Measurements from ENCODE around the gene NOD1.

NOD1 gene

DNA sequence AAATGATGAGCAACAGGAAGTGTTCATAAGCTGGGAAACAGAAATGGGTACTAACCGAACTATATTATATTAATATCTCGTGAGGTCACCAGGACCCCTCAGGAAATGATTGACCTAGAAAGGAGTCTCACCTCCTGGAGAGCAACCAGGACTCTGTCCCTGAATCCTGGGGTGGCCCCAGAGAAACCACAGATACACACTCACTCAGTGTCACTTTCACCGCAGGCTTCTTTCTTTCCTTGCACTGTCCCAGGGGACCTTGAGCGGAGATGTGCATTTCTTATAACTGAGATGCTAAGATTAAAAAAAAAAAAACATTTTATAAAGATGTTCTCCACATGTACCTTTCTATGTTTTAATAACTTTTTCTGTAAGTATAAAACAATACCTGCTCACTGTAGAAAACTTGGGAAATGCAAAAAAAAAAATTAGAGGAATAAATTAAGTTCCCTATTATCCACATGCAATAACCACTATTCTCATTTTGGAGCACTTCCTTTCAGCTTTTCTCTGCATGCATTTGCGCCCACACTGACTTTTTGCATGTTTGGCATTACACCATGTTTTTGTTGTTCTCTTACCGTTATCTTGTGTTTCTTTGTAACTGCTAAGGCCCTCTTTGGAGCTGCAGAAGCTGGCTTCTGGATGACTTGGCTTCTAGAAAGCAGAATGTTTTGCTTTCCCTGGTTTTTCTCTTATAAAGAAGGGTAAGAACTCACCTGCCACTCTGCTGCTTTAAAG is 15.0 kb downstream of the NOD1 start:
- Histone ChIP-seq H3K27ac (ENCODE audit: low read depth in 2 of 2, low read length in 2 of 2) (no peak overlapping the region), H3K9ac (ENCODE audit: low read depth in 1 of 2, low read length in 2 of 2) (peak overlapping the region in 1 of 2 donors; percentile 15)

DNA sequence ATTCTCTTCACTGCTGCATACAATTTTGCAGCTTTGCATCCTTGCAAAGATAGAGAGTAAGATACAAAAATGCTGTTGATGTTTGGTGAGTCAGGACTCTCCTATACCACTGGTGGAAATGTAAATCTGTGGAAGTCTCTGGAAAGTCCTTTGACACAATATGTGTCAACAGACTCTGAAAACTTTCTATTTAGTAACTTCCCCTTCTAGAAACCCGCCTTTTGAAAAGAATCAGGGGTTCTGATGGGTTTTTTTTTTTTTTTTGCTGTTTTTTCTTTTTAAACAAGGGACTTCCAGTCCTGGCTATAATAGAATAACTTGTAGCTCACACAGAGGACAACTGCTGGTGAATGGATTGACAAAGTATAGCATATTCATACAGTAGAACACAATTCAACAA is 16.4 kb downstream of the NOD1 start:
- peaks cover 24 to 28% of the 10 kb centered on the region in 2 donors for H3K4me1 ChIP-seq (ENCODE audit: control insufficient read depth in 2 of 2, insufficient read depth in 2 of 2, low read length in 2 of 2)
- no peak overlapping the region for H3K4me3 ChIP-seq (ENCODE audit: low read length in 2 of 2)
- H3K9me3 ChIP-seq (ENCODE audit: control insufficient read depth in 2 of 2, low read length in 2 of 2), result no peaks in the 10 kb centered on the region
- no peak overlapping the region for H3K27ac ChIP-seq (ENCODE audit: low read depth in 2 of 2, low read length in 2 of 2)
- H3K36me3 ChIP-seq (ENCODE audit: control insufficient read depth in 2 of 2, insufficient read depth in 2 of 2, low read length in 2 of 2), result no peaks in the 10 kb centered on the region
- no peak overlapping the region for H3K9ac ChIP-seq (ENCODE audit: low read depth in 1 of 2, low read length in 2 of 2)
- H3K27me3 ChIP-seq (ENCODE audit: control insufficient read depth in 2 of 2, insufficient read depth in 2 of 2, low read length in 2 of 2), result no peaks in the 10 kb centered on the region

More for the DNA sequence above, 15.0 kb downstream of the NOD1 start:
- no peaks in the 10 kb centered on the region for H3K27me3 ChIP-seq (ENCODE audit: control insufficient read depth in 2 of 2, insufficient read depth in 2 of 2, low read length in 2 of 2)
- H3K4me3 ChIP-seq (ENCODE audit: low read length in 2 of 2), result no peak overlapping the region
- no peaks in the 10 kb centered on the region for H3K9me3 ChIP-seq (ENCODE audit: control insufficient read depth in 2 of 2, low read length in 2 of 2)
- H3K4me1 ChIP-seq (ENCODE audit: control insufficient read depth in 2 of 2, insufficient read depth in 2 of 2, low read length in 2 of 2), result peaks cover 24 to 31% of the 10 kb centered on the region in 2 donors
- no peaks in the 10 kb centered on the region for H3K36me3 ChIP-seq (ENCODE audit: control insufficient read depth in 2 of 2, insufficient read depth in 2 of 2, low read length in 2 of 2)

DNA sequence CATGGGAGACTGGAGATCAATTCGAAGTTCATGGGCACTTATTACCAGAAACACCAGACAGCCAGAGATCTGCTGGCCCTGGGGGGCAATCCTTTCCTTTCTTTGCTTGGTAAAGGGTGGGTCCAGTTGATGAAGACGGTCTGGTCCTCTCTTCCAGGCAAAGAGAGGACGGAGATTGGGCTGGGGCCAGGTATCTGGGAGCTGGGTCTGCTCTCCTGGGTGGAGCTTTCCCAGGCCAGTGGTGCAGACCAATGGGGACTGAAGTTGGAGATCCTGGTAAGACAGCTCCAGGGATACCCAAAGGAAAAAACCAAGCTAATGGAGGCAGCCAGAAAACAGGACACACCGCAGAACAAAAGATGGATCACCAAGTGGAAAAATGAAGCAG is 18.3 kb downstream of the NOD1 start:
- peaks cover 16 to 26% of the 10 kb centered on the region in 2 donors for H3K4me1 ChIP-seq (ENCODE audit: control insufficient read depth in 2 of 2, insufficient read depth in 2 of 2, low read length in 2 of 2)
- H3K27ac ChIP-seq (ENCODE audit: low read depth in 2 of 2, low read length in 2 of 2), result peak overlapping the region; percentile 16 to 65
- peaks cover 8 to 12% of the 10 kb centered on the region in 2 donors for H3K36me3 ChIP-seq (ENCODE audit: control insufficient read depth in 2 of 2, insufficient read depth in 2 of 2, low read length in 2 of 2)
- H3K9ac ChIP-seq (ENCODE audit: low read depth in 1 of 2, low read length in 2 of 2), result peak overlapping the region in 1 of 2 donors; percentile 14
- no peaks in the 10 kb centered on the region for H3K27me3 ChIP-seq (ENCODE audit: control insufficient read depth in 2 of 2, insufficient read depth in 2 of 2, low read length in 2 of 2)
- no peaks in the 10 kb centered on the region for H3K9me3 ChIP-seq (ENCODE audit: control insufficient read depth in 2 of 2, low read length in 2 of 2)
- H3K4me3 ChIP-seq (ENCODE audit: low read length in 2 of 2), result peak overlapping the region in 1 of 2 donors; percentile 19

DNA sequence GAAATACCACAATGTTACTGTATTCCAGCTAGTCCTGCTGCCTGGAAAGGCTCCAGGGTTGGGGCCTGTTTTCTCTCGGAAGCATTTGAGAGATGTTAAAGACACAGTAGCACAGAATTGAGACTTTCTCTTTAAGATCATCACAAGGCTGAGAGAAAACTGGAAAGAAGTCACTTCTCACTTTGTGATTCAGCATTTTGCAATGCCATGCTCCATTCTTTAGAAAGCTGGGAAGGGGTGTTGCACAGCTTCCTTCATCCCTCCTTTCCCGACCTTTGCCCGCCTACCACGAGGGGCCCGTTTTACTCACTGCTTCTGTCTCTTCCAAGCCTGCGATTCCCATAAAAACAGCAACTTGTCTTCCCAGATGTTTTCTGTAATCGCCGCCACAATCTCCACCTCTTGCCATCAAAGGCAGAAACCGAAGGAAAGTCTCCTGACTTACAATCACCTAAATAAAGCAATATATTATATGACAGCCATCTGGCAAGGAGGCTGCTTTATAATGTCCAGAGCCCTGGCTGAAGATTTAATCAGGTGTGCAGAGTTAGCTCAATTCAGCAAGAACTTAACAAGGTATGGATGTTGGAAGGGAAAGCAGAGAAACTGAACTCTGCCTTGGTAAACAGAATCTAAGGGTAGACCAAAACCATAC is 18.9 kb downstream of the NOD1 start:
- no peaks in the 10 kb centered on the region for H3K27me3 ChIP-seq (ENCODE audit: control insufficient read depth in 2 of 2, insufficient read depth in 2 of 2, low read length in 2 of 2)
- peaks cover 11 to 23% of the 10 kb centered on the region in 2 donors for H3K4me1 ChIP-seq (ENCODE audit: control insufficient read depth in 2 of 2, insufficient read depth in 2 of 2, low read length in 2 of 2)
- peak overlapping the region; percentile 49 to 65 for H3K27ac ChIP-seq (ENCODE audit: low read depth in 2 of 2, low read length in 2 of 2)
- H3K4me3 ChIP-seq (ENCODE audit: low read length in 2 of 2), result peak overlapping the region; percentile 19 to 27
- no peaks in the 10 kb centered on the region for H3K9me3 ChIP-seq (ENCODE audit: control insufficient read depth in 2 of 2, low read length in 2 of 2)
- no peak overlapping the region for H3K9ac ChIP-seq (ENCODE audit: low read depth in 1 of 2, low read length in 2 of 2)
- peaks cover 12 to 13% of the 10 kb centered on the region in 2 donors for H3K36me3 ChIP-seq (ENCODE audit: control insufficient read depth in 2 of 2, insufficient read depth in 2 of 2, low read length in 2 of 2)

DNA sequence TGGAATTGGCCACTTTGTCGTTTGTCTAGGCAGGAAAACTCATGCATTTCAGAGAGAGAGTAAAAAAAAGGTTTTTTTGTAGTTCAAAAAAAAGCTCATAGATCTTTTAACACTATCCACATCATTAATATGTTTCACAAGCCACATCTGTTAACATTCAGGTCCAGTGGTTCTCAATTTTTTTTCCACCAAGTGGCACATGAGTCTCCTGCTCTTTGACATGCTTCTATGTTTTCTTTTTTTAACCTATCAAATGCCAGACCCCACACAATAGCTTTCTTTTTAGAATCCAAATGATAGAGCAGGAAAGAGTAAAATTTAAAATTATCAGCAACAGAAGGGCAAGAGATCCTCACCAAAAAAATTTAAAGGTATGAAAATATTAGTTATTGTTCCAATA is 20.3 kb downstream of the NOD1 start:
- H3K9me3 ChIP-seq (ENCODE audit: control insufficient read depth in 2 of 2, low read length in 2 of 2), result no peaks in the 10 kb centered on the region
- no peaks in the 10 kb centered on the region for H3K27me3 ChIP-seq (ENCODE audit: control insufficient read depth in 2 of 2, insufficient read depth in 2 of 2, low read length in 2 of 2)
- no peak overlapping the region for H3K9ac ChIP-seq (ENCODE audit: low read depth in 1 of 2, low read length in 2 of 2)
- H3K4me3 ChIP-seq (ENCODE audit: low read length in 2 of 2), result no peak overlapping the region
- peaks cover 11 to 16% of the 10 kb centered on the region in 2 donors for H3K4me1 ChIP-seq (ENCODE audit: control insufficient read depth in 2 of 2, insufficient read depth in 2 of 2, low read length in 2 of 2)
- H3K36me3 ChIP-seq (ENCODE audit: control insufficient read depth in 2 of 2, insufficient read depth in 2 of 2, low read length in 2 of 2), result peaks cover 14 to 18% of the 10 kb centered on the region in 2 donors
- H3K27ac ChIP-seq (ENCODE audit: low read depth in 2 of 2, low read length in 2 of 2), result no peak overlapping the region

DNA sequence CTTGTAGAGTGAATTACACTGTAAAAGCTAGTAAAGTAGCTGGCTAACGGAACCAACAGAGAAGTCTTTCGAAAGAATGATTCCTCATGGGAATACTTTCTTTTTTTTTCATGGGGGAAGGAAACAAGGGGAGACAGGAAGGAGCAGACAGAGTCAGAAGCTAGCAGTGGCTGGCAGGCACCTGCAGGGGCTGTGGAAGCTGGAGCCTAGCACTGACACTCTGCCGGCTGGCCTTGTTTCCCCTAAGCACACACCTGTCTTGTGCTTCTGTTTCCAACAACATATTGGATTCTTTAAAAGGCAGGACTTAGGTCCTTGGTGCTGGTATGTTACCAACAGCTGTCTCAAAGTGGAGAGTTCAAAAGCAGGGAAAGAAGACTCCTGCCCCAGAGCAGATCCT is 24.7 kb downstream of the NOD1 start:
- Histone ChIP-seq H3K36me3 (ENCODE audit: control insufficient read depth in 2 of 2, insufficient read depth in 2 of 2, low read length in 2 of 2) (peaks cover 23 to 47% of the 10 kb centered on the region in 2 donors), H3K27me3 (ENCODE audit: control insufficient read depth in 2 of 2, insufficient read depth in 2 of 2, low read length in 2 of 2) (no peaks in the 10 kb centered on the region), H3K9me3 (ENCODE audit: control insufficient read depth in 2 of 2, low read length in 2 of 2) (no peaks in the 10 kb centered on the region), H3K9ac (ENCODE audit: low read depth in 1 of 2, low read length in 2 of 2) (no peak overlapping the region), H3K4me1 (ENCODE audit: control insufficient read depth in 2 of 2, insufficient read depth in 2 of 2, low read length in 2 of 2) (no peaks in the 10 kb centered on the region), H3K4me3 (ENCODE audit: low read length in 2 of 2) (no peak overlapping the region), H3K27ac (ENCODE audit: low read depth in 2 of 2, low read length in 2 of 2) (no peak overlapping the region)

DNA sequence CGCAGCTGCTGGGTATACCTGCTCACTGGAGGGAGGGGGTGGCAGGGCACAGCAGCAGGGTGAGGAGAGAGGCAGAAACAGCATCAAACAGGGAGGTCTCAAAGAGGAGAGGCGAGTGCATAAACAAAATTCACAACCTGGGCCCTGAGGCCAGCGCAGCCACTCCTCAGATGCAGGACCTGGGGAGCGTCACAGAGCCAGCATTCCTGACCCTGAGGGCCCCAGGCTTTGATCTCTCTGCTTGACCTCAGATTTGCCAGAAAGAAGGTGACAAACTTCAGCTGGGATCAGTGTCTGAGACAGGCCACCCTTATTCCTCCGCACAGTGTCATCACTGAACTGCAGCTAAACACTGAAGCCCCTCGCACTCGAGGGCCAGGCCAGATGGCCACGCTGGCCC is 25.6 kb downstream of the NOD1 start:
- Histone ChIP-seq H3K36me3 (ENCODE audit: control insufficient read depth in 2 of 2, insufficient read depth in 2 of 2, low read length in 2 of 2) (peaks cover 30 to 50% of the 10 kb centered on the region in 2 donors), H3K9me3 (ENCODE audit: control insufficient read depth in 2 of 2, low read length in 2 of 2) (no peaks in the 10 kb centered on the region), H3K9ac (ENCODE audit: low read depth in 1 of 2, low read length in 2 of 2) (no peak overlapping the region), H3K4me1 (ENCODE audit: control insufficient read depth in 2 of 2, insufficient read depth in 2 of 2, low read length in 2 of 2) (no peaks in the 10 kb centered on the region), H3K27me3 (ENCODE audit: control insufficient read depth in 2 of 2, insufficient read depth in 2 of 2, low read length in 2 of 2) (no peaks in the 10 kb centered on the region), H3K4me3 (ENCODE audit: low read length in 2 of 2) (no peak overlapping the region), H3K27ac (ENCODE audit: low read depth in 2 of 2, low read length in 2 of 2) (no peak overlapping the region)

DNA sequence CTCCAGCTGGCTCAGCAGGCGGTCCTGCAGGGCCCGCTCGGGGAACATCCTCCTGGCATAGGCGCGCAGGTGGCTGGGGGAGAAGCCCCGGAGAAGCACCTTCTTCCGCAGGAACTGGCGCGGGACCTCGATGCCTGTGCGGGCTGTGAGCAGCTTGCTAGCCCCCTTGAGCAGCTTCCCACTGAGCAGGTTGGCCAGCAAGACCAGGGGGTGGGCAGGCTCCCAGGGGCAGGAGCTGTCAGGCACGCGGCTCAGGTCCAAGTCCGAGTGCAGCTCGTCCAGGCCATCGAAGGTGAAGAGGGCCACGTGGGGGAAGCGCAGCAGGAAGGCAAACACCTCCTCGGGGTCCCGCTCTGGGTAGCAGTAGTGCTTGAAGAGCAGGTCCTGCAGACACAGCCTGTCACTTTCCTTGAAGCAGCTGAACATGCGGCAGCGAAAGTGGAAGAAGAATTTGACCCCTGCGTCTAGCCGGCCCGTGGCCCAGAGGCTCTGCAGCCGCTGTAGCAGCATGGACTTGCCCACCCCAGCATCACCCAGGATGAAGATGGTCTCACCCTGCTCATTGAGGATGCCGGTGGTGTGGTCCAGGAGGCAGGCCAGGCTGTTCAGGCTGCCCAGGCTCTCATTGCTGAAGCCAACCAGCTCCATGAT is 26.2 kb downstream of the NOD1 start:
- Histone ChIP-seq H3K9ac (ENCODE audit: low read depth in 1 of 2, low read length in 2 of 2) (no peak overlapping the region), H3K4me1 (ENCODE audit: control insufficient read depth in 2 of 2, insufficient read depth in 2 of 2, low read length in 2 of 2) (no peaks in the 10 kb centered on the region), H3K9me3 (ENCODE audit: control insufficient read depth in 2 of 2, low read length in 2 of 2) (no peaks in the 10 kb centered on the region), H3K27me3 (ENCODE audit: control insufficient read depth in 2 of 2, insufficient read depth in 2 of 2, low read length in 2 of 2) (no peaks in the 10 kb centered on the region), H3K4me3 (ENCODE audit: low read length in 2 of 2) (no peak overlapping the region), H3K27ac (ENCODE audit: low read depth in 2 of 2, low read length in 2 of 2) (no peak overlapping the region), H3K36me3 (ENCODE audit: control insufficient read depth in 2 of 2, insufficient read depth in 2 of 2, low read length in 2 of 2) (peaks cover 35 to 55% of the 10 kb centered on the region in 2 donors)

DNA sequence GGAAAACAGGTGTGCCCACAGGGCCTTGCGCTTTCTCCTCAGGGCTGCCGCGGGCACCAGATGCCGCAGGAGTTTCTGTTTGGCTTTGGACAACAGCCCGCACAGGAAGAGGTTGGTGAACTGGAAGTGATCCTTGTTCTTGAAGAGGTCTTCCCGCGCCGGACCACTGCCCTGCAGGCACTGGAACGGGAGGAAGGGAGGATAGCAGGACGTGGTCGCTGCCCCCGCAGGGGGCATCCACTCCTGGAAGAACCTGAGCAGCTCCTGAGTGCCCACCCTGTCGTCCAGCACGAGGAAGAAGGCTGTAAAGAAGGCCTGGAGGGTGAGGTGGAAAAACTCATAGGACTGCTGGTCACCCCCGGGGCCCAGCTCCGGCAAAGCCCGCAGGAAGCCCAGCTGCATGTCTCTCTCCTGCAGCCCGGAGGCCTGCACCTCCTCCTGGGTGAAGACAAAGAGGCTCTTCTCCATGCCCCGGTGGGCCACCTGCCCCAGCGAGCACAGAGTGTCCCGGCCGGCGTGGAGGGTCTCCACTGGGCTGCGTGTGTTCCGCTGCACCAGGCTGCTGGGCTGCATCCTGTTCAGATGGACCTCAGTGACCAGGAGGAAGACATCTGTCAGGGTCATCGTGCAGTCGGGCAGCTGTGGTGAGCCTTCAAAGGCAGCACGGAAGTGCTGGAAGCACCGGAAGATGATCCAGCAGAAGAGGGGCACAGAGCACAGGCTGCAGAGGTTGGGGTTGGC is 26.9 kb downstream of the NOD1 start:
- H3K9me3 ChIP-seq (ENCODE audit: control insufficient read depth in 2 of 2, low read length in 2 of 2), result no peaks in the 10 kb centered on the region
- H3K4me1 ChIP-seq (ENCODE audit: control insufficient read depth in 2 of 2, insufficient read depth in 2 of 2, low read length in 2 of 2), result no peaks in the 10 kb centered on the region
- H3K27ac ChIP-seq (ENCODE audit: low read depth in 2 of 2, low read length in 2 of 2), result no peak overlapping the region
- no peaks in the 10 kb centered on the region for H3K27me3 ChIP-seq (ENCODE audit: control insufficient read depth in 2 of 2, insufficient read depth in 2 of 2, low read length in 2 of 2)
- peaks cover 42 to 60% of the 10 kb centered on the region in 2 donors for H3K36me3 ChIP-seq (ENCODE audit: control insufficient read depth in 2 of 2, insufficient read depth in 2 of 2, low read length in 2 of 2)
- no peak overlapping the region for H3K9ac ChIP-seq (ENCODE audit: low read depth in 1 of 2, low read length in 2 of 2)
- H3K4me3 ChIP-seq (ENCODE audit: low read length in 2 of 2), result no peak overlapping the region
